ENCODE measurements around the gene DLL1. TPM values are rescaled to one million over a fixed set of nuclear protein-coding genes. Genes with fewer than 3 reads are reported as not detected.

The DLL1 gene
- total and polyA plus RNA-seq, 9 of the 15 experiments (the other 6 are each of a cell fraction or from before 2014, with no cell fraction given), result not detected

GRCh38 chr6:170308761-170309160 is 17.9 kb upstream of the DLL1 start:
- peaks cover 20 to 22% of the 10 kb centered on the region in 2 experiments; a peak in 4 of 5 replicates for H3K4me1 ChIP-seq (replicated peaks in 1 of 2; ENCODE audit: control insufficient read depth in 2 of 2, insufficient read depth in 2 of 2, low read length in 2 of 2)
- DNase-seq (ENCODE audit: extremely low read depth in 1 of 4, low spot score in 3 of 4), result no peak
- no peaks in the 10 kb centered on the region for H3K9me3 ChIP-seq (replicated peaks; ENCODE audit: control insufficient read depth, insufficient read depth, low read depth, low read length)
- in situ Hi-C loops (cut with MboI), result no loop called here
- peaks cover 23% of the 10 kb centered on the region; the same call in 2 of the 3 replicates for H3K36me3 ChIP-seq (ENCODE audit: control insufficient read depth, insufficient read depth, low read length)
- no peak overlapping the region for H3K9ac ChIP-seq (ENCODE audit: insufficient read depth in 1 of 2, low read depth in 2 of 2, low read length in 2 of 2)
- H3K27me3 ChIP-seq (ENCODE audit: control insufficient read depth in 2 of 2, insufficient read depth in 2 of 2, low read length in 2 of 2), result no peaks in the 10 kb centered on the region
- ChIA-PET CTCF (ENCODE audit: low intra/inter-chr PET ratio) (no interaction called here), POLR2A (interaction anchor here (0.6 kb wide), 1 partner anchor 9 kb away, joined by 3 read pairs; no protein-coding TSS in a partner anchor)
- H3K4me3 ChIP-seq, result no peak overlapping the region
- H3K9me1 ChIP-seq (ENCODE audit: control insufficient read depth, insufficient read depth, low read length), result no peaks in the 10 kb centered on the region
- H4K20me1 ChIP-seq (replicated peaks; ENCODE audit: control insufficient read depth, insufficient read depth, low read length), result peaks cover 9% of the 10 kb centered on the region; the same call in 1 of the 2 replicates
- BruUV-seq (replicated peaks), result no TSS peak
- intact Hi-C loops (cut with micrococcal nuclease), result no loop called here
- ATAC-seq, result no peak
- FAIRE-seq, result no peak
- H3K79me2 ChIP-seq (ENCODE audit: control insufficient read depth, insufficient read depth, low read length), result peaks cover 70% of the 10 kb centered on the region
- WGBS (ENCODE audit: insufficient coverage, low coverage, missing lambda C conversion rate), result 100% methylated on average over 1 of the region's 1 CpG
- TF ChIP-seq ZFP1 (CRISPR knock-in tag; IDR thresholded peaks at IDR 0.05) (no peak), GATAD2A (IDR thresholded peaks at IDR 0.05) (no peak)
- TF ChIP-seq, protein P1, sequence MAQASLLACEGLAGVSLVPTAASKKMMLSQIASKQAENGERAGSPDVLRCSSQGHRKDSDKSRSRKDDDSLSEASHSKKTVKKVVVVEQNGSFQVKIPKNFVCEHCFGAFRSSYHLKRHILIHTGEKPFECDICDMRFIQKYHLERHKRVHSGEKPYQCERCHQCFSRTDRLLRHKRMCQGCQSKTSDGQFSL (CRISPR knock-in tag; IDR thresholded peaks at IDR 0.05), result no peak
- TF ChIP-seq, protein P1 (tag; IDR thresholded peaks at IDR 0.05), result no peak
- TF ChIP-seq, protein P2, sequence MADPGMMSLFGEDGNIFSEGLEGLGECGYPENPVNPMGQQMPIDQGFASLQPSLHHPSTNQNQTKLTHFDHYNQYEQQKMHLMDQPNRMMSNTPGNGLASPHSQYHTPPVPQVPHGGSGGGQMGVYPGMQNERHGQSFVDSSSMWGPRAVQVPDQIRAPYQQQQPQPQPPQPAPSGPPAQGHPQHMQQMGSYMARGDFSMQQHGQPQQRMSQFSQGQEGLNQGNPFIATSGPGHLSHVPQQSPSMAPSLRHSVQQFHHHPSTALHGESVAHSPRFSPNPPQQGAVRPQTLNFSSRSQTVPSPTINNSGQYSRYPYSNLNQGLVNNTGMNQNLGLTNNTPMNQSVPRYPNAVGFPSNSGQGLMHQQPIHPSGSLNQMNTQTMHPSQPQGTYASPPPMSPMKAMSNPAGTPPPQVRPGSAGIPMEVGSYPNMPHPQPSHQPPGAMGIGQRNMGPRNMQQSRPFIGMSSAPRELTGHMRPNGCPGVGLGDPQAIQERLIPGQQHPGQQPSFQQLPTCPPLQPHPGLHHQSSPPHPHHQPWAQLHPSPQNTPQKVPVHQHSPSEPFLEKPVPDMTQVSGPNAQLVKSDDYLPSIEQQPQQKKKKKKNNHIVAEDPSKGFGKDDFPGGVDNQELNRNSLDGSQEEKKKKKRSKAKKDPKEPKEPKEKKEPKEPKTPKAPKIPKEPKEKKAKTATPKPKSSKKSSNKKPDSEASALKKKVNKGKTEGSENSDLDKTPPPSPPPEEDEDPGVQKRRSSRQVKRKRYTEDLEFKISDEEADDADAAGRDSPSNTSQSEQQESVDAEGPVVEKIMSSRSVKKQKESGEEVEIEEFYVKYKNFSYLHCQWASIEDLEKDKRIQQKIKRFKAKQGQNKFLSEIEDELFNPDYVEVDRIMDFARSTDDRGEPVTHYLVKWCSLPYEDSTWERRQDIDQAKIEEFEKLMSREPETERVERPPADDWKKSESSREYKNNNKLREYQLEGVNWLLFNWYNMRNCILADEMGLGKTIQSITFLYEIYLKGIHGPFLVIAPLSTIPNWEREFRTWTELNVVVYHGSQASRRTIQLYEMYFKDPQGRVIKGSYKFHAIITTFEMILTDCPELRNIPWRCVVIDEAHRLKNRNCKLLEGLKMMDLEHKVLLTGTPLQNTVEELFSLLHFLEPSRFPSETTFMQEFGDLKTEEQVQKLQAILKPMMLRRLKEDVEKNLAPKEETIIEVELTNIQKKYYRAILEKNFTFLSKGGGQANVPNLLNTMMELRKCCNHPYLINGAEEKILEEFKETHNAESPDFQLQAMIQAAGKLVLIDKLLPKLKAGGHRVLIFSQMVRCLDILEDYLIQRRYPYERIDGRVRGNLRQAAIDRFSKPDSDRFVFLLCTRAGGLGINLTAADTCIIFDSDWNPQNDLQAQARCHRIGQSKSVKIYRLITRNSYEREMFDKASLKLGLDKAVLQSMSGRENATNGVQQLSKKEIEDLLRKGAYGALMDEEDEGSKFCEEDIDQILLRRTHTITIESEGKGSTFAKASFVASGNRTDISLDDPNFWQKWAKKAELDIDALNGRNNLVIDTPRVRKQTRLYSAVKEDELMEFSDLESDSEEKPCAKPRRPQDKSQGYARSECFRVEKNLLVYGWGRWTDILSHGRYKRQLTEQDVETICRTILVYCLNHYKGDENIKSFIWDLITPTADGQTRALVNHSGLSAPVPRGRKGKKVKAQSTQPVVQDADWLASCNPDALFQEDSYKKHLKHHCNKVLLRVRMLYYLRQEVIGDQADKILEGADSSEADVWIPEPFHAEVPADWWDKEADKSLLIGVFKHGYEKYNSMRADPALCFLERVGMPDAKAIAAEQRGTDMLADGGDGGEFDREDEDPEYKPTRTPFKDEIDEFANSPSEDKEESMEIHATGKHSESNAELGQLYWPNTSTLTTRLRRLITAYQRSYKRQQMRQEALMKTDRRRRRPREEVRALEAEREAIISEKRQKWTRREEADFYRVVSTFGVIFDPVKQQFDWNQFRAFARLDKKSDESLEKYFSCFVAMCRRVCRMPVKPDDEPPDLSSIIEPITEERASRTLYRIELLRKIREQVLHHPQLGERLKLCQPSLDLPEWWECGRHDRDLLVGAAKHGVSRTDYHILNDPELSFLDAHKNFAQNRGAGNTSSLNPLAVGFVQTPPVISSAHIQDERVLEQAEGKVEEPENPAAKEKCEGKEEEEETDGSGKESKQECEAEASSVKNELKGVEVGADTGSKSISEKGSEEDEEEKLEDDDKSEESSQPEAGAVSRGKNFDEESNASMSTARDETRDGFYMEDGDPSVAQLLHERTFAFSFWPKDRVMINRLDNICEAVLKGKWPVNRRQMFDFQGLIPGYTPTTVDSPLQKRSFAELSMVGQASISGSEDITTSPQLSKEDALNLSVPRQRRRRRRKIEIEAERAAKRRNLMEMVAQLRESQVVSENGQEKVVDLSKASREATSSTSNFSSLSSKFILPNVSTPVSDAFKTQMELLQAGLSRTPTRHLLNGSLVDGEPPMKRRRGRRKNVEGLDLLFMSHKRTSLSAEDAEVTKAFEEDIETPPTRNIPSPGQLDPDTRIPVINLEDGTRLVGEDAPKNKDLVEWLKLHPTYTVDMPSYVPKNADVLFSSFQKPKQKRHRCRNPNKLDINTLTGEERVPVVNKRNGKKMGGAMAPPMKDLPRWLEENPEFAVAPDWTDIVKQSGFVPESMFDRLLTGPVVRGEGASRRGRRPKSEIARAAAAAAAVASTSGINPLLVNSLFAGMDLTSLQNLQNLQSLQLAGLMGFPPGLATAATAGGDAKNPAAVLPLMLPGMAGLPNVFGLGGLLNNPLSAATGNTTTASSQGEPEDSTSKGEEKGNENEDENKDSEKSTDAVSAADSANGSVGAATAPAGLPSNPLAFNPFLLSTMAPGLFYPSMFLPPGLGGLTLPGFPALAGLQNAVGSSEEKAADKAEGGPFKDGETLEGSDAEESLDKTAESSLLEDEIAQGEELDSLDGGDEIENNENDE (IDR thresholded peaks at IDR 0.05; ENCODE audit: low read depth, low read length), result no peak
- no peak overlapping the region for H3K27ac ChIP-seq (ENCODE audit: extremely low read depth, low read depth, low read length)
- no peak overlapping the region for H3K4me2 ChIP-seq (ENCODE audit: insufficient read depth, low read length)
- H2AFZ ChIP-seq (ENCODE audit: low read depth, low read length), result no peak overlapping the region
